ENCODE measurements around the gene AUTS2. TPM values are rescaled to one million over a fixed set of nuclear protein-coding genes. Genes with fewer than 3 reads are reported as not detected.

Gene AUTS2
- total RNA-seq, 1 experiment from 2014 or later, result not detected

GRCh38 chr7:69663911-69664832 lies 65.9 kb downstream of the AUTS2 start:
- H3K4me1 Mint-ChIP-seq (ENCODE audit: low read depth, unreplicated experiment), result no peaks in the 10 kb centered on the region
- DNase-seq, result no peak
- no peak overlapping the region for H3K27ac Mint-ChIP-seq (ENCODE audit: unreplicated experiment)
- CTCF ChIA-PET, result no interaction called here
- no peaks in the 10 kb centered on the region for H3K36me3 Mint-ChIP-seq (ENCODE audit: insufficient read depth, unreplicated experiment)
- no TSS peak for BruUV-seq (replicated peaks)
- no peaks in the 10 kb centered on the region for H3K9me3 Mint-ChIP-seq (ENCODE audit: low read depth, unreplicated experiment)
- no peak overlapping the region for H3K4me3 Mint-ChIP-seq (ENCODE audit: low read depth, unreplicated experiment)
- no peaks in the 10 kb centered on the region for H3K27me3 Mint-ChIP-seq (ENCODE audit: unreplicated experiment)
- TF ChIP-seq CTCF (IDR thresholded peaks at IDR 0.05; ENCODE audit: unreplicated experiment), result no peak
- intact Hi-C loops (cut with micrococcal nuclease; ENCODE audit: unreplicated experiment), result no loop called here

DNA sequence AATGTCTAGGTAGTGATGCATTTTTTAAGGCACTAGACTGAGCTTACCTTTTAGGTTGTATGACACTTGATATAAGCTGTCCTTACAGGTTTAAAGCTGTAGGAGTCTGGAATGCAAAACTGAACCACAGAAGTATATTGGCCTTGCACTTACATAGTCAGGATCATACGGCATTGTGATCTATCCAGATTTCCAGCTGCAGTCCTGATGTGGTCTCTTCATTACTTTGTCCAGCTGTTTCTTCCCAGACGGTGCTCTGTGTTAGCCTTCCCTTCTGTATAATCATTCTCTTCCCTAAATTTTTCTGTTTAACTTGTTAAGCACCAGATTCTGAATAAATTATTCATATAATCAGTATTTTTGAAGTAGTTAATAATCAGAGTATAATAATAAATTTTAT lies 67.1 kb downstream of the AUTS2 start:
- no peaks in the 10 kb centered on the region for H3K9me3 Mint-ChIP-seq (ENCODE audit: low read depth, unreplicated experiment)
- CTCF ChIA-PET, result no interaction called here
- DNase-seq, result no peak
- H3K27me3 Mint-ChIP-seq (ENCODE audit: unreplicated experiment), result no peaks in the 10 kb centered on the region
- H3K4me1 Mint-ChIP-seq (ENCODE audit: low read depth, unreplicated experiment), result no peaks in the 10 kb centered on the region
- intact Hi-C loops (cut with micrococcal nuclease; ENCODE audit: unreplicated experiment), result no loop called here
- H3K27ac Mint-ChIP-seq (ENCODE audit: unreplicated experiment), result no peak overlapping the region
- TF ChIP-seq CTCF (IDR thresholded peaks at IDR 0.05; ENCODE audit: unreplicated experiment), result no peak
- H3K4me3 Mint-ChIP-seq (ENCODE audit: low read depth, unreplicated experiment), result no peak overlapping the region
- no TSS peak for BruUV-seq (replicated peaks)
- no peaks in the 10 kb centered on the region for H3K36me3 Mint-ChIP-seq (ENCODE audit: insufficient read depth, unreplicated experiment)

GRCh38 chr7:69668339-69668870 lies 70.1 kb downstream of the AUTS2 start:
- Mint-ChIP-seq H3K9me3 (ENCODE audit: low read depth, unreplicated experiment) (peaks cover 2% of the 10 kb centered on the region), H3K27me3 (ENCODE audit: unreplicated experiment) (no peaks in the 10 kb centered on the region), H3K27ac (ENCODE audit: unreplicated experiment) (no peak overlapping the region), H3K36me3 (ENCODE audit: insufficient read depth, unreplicated experiment) (no peaks in the 10 kb centered on the region), H3K4me1 (ENCODE audit: low read depth, unreplicated experiment) (no peaks in the 10 kb centered on the region), H3K4me3 (ENCODE audit: low read depth, unreplicated experiment) (no peak overlapping the region)
- intact Hi-C loops (cut with micrococcal nuclease; ENCODE audit: unreplicated experiment), result no loop called here
- DNase-seq, result no peak
- TF ChIP-seq CTCF (IDR thresholded peaks at IDR 0.05; ENCODE audit: unreplicated experiment), result no peak
- CTCF ChIA-PET, result no interaction called here
- no TSS peak for BruUV-seq (replicated peaks)

DNA sequence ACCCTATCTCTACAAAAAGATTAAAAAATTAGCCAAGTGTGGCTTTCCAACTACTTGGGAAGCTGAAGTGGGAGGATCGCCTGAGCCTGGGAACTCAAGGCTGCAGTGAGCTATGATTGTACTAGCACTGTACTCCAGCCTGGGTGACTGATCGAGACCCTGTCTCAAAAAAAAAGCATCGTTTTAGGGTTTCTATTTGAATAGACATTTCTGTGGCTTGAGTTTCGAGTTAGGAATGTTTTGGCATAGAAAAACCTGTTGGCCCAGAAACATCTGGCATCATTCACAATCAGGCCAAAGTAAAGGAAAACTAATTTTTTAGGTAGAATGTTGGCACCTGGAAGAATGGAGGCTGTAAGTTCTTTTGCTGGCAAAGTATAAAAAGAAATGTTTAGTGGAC lies 72.4 kb downstream of the AUTS2 start:
- BruUV-seq (replicated peaks), result no TSS peak
- no peaks in the 10 kb centered on the region for H3K27me3 Mint-ChIP-seq (ENCODE audit: unreplicated experiment)
- no peak for DNase-seq
- H3K27ac Mint-ChIP-seq (ENCODE audit: unreplicated experiment), result no peak overlapping the region
- no peak overlapping the region for H3K4me3 Mint-ChIP-seq (ENCODE audit: low read depth, unreplicated experiment)
- no peaks in the 10 kb centered on the region for H3K4me1 Mint-ChIP-seq (ENCODE audit: low read depth, unreplicated experiment)
- peaks cover 2% of the 10 kb centered on the region for H3K9me3 Mint-ChIP-seq (ENCODE audit: low read depth, unreplicated experiment)
- intact Hi-C loops (cut with micrococcal nuclease; ENCODE audit: unreplicated experiment), result no loop called here
- CTCF ChIA-PET, result no interaction called here
- no peaks in the 10 kb centered on the region for H3K36me3 Mint-ChIP-seq (ENCODE audit: insufficient read depth, unreplicated experiment)
- TF ChIP-seq CTCF (IDR thresholded peaks at IDR 0.05; ENCODE audit: unreplicated experiment), result no peak
